Measurements from ENCODE around the gene COQ4. TPM values are rescaled to one million over a fixed set of nuclear protein-coding genes. Genes with fewer than 3 reads are reported as not detected.

Gene COQ4
- polyA plus RNA-seq (2011; rRNA removed), result 19.0 and 24.8 TPM in 2 replicates
- 15.4 and 26.2 TPM in 2 replicates for polyA minus RNA-seq (2011; rRNA and poly(A)+ RNA removed)

- TF ChIP-seq, protein P1, sequence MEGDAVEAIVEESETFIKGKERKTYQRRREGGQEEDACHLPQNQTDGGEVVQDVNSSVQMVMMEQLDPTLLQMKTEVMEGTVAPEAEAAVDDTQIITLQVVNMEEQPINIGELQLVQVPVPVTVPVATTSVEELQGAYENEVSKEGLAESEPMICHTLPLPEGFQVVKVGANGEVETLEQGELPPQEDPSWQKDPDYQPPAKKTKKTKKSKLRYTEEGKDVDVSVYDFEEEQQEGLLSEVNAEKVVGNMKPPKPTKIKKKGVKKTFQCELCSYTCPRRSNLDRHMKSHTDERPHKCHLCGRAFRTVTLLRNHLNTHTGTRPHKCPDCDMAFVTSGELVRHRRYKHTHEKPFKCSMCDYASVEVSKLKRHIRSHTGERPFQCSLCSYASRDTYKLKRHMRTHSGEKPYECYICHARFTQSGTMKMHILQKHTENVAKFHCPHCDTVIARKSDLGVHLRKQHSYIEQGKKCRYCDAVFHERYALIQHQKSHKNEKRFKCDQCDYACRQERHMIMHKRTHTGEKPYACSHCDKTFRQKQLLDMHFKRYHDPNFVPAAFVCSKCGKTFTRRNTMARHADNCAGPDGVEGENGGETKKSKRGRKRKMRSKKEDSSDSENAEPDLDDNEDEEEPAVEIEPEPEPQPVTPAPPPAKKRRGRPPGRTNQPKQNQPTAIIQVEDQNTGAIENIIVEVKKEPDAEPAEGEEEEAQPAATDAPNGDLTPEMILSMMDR (IDR thresholded peaks at IDR 0.05; ENCODE audit: low read depth, low read length), result no peak
- ChIA-PET CTCF (no interaction called here), POLR2A (no interaction called here)
These were observed at the start of gene COQ4, which contains the start of gene TRUB2 for GRCh38 chr9:128322404-128323211. TSS of gene COQ4 (plus strand) at chr9:128322839. CDS start at chr9:128322859, 20 bp downstream. TSS of gene TRUB2 (minus strand) at chr9:128322447. CDS start at chr9:128322408, 39 bp downstream.

DNA sequence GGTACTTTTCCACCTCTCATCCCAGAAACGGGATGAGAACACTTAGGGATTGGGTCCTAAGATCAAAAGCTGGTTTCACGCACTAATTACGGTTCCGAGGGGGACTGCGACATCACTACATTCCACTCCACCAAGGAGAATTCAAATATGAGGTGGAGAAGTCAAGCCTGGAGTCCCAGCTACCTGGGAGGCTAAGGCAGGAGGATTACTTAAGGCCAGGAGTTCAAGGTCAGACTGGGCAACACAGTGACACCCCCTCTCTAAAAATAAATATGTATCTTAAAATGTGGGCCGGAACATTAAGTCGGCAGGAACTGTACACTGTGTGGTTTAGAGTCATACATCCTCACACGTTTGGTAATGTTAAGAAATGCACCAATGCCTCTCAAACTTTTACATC, 48.4 kb upstream of the COQ4 start:
- TF ChIP-seq, protein P1 (IDR thresholded peaks at IDR 0.05; ENCODE audit: low read depth, low read length), result no peak
- Histone ChIP-seq H3K27me3 (ENCODE audit: control insufficient read depth, insufficient read depth, low read length) (no peaks in the 10 kb centered on the region), H3K27ac (ENCODE audit: low read depth, low read length) (no peak overlapping the region), H3K4me3 (ENCODE audit: low read depth, low read length) (peak overlapping the region; percentile 90), H3K9me3 (ENCODE audit: control insufficient read depth, insufficient read depth, low read length) (peaks cover 3% of the 10 kb centered on the region; the same call in 1 of the 2 replicates)
- POLR2A ChIA-PET, result no interaction called here
- no peak for DNase-seq (ENCODE audit: low read depth, low spot score)
- CTCF ChIA-PET, result no interaction called here

More at GRCh38 chr9:128322404-128323211, at the start of gene COQ4, which contains the start of gene TRUB2:
- no peaks in the 10 kb centered on the region; the same call in 1 of the 2 replicates for H3K9me3 ChIP-seq (ENCODE audit: control insufficient read depth, insufficient read depth, low read length)
- peak within 1 kb of the TSS; percentile 94 for H3K27ac ChIP-seq (ENCODE audit: low read depth, low read length)
- H3K4me3 ChIP-seq (ENCODE audit: low read depth, low read length), result peak within 1 kb of the TSS; percentile 97
- H3K27me3 ChIP-seq (ENCODE audit: control insufficient read depth, insufficient read depth, low read length), result no peaks in the 10 kb centered on the region
- peak; percentile 78 for DNase-seq (ENCODE audit: low read depth, low spot score)

DNA sequence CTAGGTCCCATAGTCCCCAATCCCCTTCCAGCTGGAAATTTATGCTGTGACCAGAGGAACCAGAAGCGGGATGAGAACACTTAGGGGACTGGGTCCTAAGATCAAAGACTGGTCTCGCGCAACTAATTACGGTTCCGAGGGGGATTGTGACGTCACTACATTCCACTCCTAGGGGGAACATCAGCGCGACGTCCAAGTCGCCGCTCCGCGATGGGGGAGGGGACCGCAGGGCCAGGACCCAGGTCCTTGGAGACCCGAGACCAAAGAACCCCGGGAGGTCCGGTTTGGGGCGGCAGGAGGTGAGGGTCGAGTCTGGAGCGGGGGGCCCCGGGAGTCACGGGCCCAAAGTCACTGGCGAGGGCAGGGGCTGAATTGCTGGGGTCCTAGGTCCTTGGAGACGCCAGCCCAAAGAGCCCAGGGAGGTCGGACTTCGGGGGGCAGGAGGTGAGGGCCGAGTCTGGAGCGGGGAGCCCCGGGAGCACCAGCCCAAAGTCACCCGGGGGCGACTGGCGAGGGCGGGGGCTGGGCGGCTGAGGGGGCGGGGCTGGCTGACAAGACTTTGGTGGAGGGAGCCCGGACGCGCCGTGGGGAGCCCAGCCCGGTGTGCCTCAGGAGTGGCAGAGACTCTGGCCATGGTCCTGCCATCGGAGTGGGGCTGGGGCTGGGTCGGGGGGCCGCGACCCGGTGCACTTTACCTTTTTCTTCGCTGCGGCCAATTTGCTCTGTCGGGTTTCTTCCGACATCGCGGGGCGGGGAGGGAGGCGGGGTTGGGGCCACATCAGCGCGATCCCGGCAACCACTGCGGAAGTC, 47.2 kb upstream of the COQ4 start, which contains the start of gene GOLGA2:
Gene GOLGA2, minus strand, starts transcription at position 810 of the 810 bp plus-strand sequence. Its CDS starts 31 bp downstream, at position 779.
- peaks cover 3% of the 10 kb centered on the region; the same call in 1 of the 2 replicates for H3K9me3 ChIP-seq (ENCODE audit: control insufficient read depth, insufficient read depth, low read length)
- peak within 1 kb of the TSS; percentile 87 for H3K27ac ChIP-seq (ENCODE audit: low read depth, low read length)
- no peak for DNase-seq (ENCODE audit: low read depth, low spot score)
- TF ChIP-seq, protein P1 (IDR thresholded peaks at IDR 0.05; ENCODE audit: low read depth, low read length), result no peak
- ChIA-PET POLR2A (interaction anchor here (0.6 to 1.6 kb wide), 10 partner anchors 10 to 59 kb away, joined by 3 to 12 read pairs (median 5); no protein-coding TSS in a partner anchor), CTCF (interaction anchor here (1.2 kb wide), 1 partner anchor 20 kb away, joined by 3 read pairs; no protein-coding TSS in a partner anchor)
- no peaks in the 10 kb centered on the region for H3K27me3 ChIP-seq (ENCODE audit: control insufficient read depth, insufficient read depth, low read length)
- peak within 1 kb of the TSS; percentile 90 for H3K4me3 ChIP-seq (ENCODE audit: low read depth, low read length)

- DNase-seq (ENCODE audit: low read depth, low spot score), result peak; percentile 99
- Histone ChIP-seq H3K4me3 (ENCODE audit: low read depth, low read length) (peak within 1 kb of the TSS; percentile 90), H3K27ac (ENCODE audit: low read depth, low read length) (peak within 1 kb of the TSS; percentile 87), H3K27me3 (ENCODE audit: control insufficient read depth, insufficient read depth, low read length) (no peaks in the 10 kb centered on the region), H3K9me3 (ENCODE audit: control insufficient read depth, insufficient read depth, low read length) (peaks cover 3% of the 10 kb centered on the region; the same call in 1 of the 2 replicates)
- ChIA-PET POLR2A (interaction anchor here (0.6 to 1.6 kb wide), 10 partner anchors 9 to 60 kb away, joined by 3 to 12 read pairs (median 5); no protein-coding TSS in a partner anchor), CTCF (interaction anchor here (1.2 kb wide), 1 partner anchor 19 kb away, joined by 3 read pairs; no protein-coding TSS in a partner anchor)
- TF ChIP-seq, protein P1 (IDR thresholded peaks at IDR 0.05; ENCODE audit: low read depth, low read length), result no peak
These were observed 46.5 kb upstream of the COQ4 start, which contains the start of gene SWI5 for GRCh38 chr9:128276008-128276573. TSS of gene SWI5 (plus strand) at chr9:128276276.

Data from AG04450 (cell line).